ENCODE data around the gene ELOF1.
"Not testable (repeated sequence)": the region's sequence is repeated elsewhere in the genome, so short reads cannot be mapped to it uniquely, and the experiment has no call there.

Gene ELOF1

GRCh38 chr19:11558881-11559828, at the start of gene ELOF1:
Gene ELOF1 (minus strand): TSS chr19:11559230. CDS start chr19:11554347, 4,883 bp downstream.
- DNase-seq (ENCODE audit: low read depth), result peak; percentile 96

GRCh38 chr19:11606484-11606883, 47.5 kb upstream of the ELOF1 start:
- no peak for DNase-seq (ENCODE audit: low read depth)

GRCh38 chr19:11599704-11600103, 40.7 kb upstream of the ELOF1 start:
- not testable (repeated sequence) for DNase-seq (ENCODE audit: low read depth)

GRCh38 chr19:11598746-11599145, 39.7 kb upstream of the ELOF1 start:
- DNase-seq (ENCODE audit: low read depth), result no peak

- no peak for DNase-seq (ENCODE audit: low read depth)
These were observed 39.1 kb upstream of the ELOF1 start for GRCh38 chr19:11598103-11598483.

GRCh38 chr19:11597202-11598102, 38.4 kb upstream of the ELOF1 start, which contains the start of gene ZNF627:
Gene ZNF627 (plus strand): TSS chr19:11597483. CDS start chr19:11597628, 145 bp downstream.
- peak; percentile 95 for DNase-seq (ENCODE audit: low read depth)

- no peak for DNase-seq (ENCODE audit: low read depth)
These were observed 37.1 kb upstream of the ELOF1 start for GRCh38 chr19:11596156-11596555.

- no peak for DNase-seq (ENCODE audit: low read depth)
These were observed 35.1 kb upstream of the ELOF1 start for GRCh38 chr19:11594084-11594483.

GRCh38 chr19:11587975-11588631, 29.1 kb upstream of the ELOF1 start:
- DNase-seq (ENCODE audit: low read depth), result no peak

- peak; percentile 60 for DNase-seq (ENCODE audit: low read depth)
These were observed 28.4 kb upstream of the ELOF1 start for GRCh38 chr19:11587302-11587974.

- no peak for DNase-seq (ENCODE audit: low read depth)
These were observed 27.3 kb upstream of the ELOF1 start for GRCh38 chr19:11586331-11586730.

- no peak for DNase-seq (ENCODE audit: low read depth)
These were observed 22.7 kb upstream of the ELOF1 start for GRCh38 chr19:11581740-11582139.

- DNase-seq (ENCODE audit: low read depth), result no peak
These were observed 21.1 kb upstream of the ELOF1 start for GRCh38 chr19:11580116-11580515.

GRCh38 chr19:11578258-11579142, 19.5 kb upstream of the ELOF1 start:
- DNase-seq (ENCODE audit: low read depth), result peak; percentile 9

- no peak for DNase-seq (ENCODE audit: low read depth)
These were observed 18.6 kb upstream of the ELOF1 start, which contains the start of gene ACP5 for GRCh38 chr19:11577451-11578257. Gene ACP5 (minus strand): TSS chr19:11577645. CDS start chr19:11577317, 328 bp downstream.

- DNase-seq (ENCODE audit: low read depth), result no peak
These were observed 17.2 kb upstream of the ELOF1 start for GRCh38 chr19:11576227-11576626.

GRCh38 chr19:11574689-11575088, 15.7 kb upstream of the ELOF1 start:
- DNase-seq (ENCODE audit: low read depth), result no peak

GRCh38 chr19:11573763-11574162, 14.7 kb upstream of the ELOF1 start:
- not testable (repeated sequence) for DNase-seq (ENCODE audit: low read depth)

GRCh38 chr19:11573354-11573753, 14.3 kb upstream of the ELOF1 start:
- DNase-seq (ENCODE audit: low read depth), result not testable (repeated sequence)
